ENCODE results near the gene SYNDIG1. TPM values are rescaled to one million over a fixed set of nuclear protein-coding genes. Genes with fewer than 3 reads are reported as not detected.

SYNDIG1 gene
- total RNA-seq, 4 donors from 2014 or later, result 8.3 to 12.4 (median 10.2) TPM

GRCh38 chr20:24547967-24548366 lies 78.5 kb downstream of the SYNDIG1 start:
- Histone ChIP-seq H3K4me1 (no peaks in the 10 kb centered on the region), H3K9me3 (no peaks in the 10 kb centered on the region), H3K36me3 (no peaks in the 10 kb centered on the region), H3K27me3 (no peaks in the 10 kb centered on the region), H3K27ac (no peak overlapping the region), H3K4me3 (replicated peaks in 1 of 3) (no peak overlapping the region)
- no peak for DNase-seq
- intact Hi-C loops (cut with DNase I), result no loop called here
- TF ChIP-seq POLR2A (IDR thresholded peaks at IDR 0.05), result no peak
- no peak for TF ChIP-seq CTCF (IDR thresholded peaks at IDR 0.05)
- WGBS, 2 donors, result 80 to 94% methylated on average over 9 to 10 of the region's 10 CpGs

DNA sequence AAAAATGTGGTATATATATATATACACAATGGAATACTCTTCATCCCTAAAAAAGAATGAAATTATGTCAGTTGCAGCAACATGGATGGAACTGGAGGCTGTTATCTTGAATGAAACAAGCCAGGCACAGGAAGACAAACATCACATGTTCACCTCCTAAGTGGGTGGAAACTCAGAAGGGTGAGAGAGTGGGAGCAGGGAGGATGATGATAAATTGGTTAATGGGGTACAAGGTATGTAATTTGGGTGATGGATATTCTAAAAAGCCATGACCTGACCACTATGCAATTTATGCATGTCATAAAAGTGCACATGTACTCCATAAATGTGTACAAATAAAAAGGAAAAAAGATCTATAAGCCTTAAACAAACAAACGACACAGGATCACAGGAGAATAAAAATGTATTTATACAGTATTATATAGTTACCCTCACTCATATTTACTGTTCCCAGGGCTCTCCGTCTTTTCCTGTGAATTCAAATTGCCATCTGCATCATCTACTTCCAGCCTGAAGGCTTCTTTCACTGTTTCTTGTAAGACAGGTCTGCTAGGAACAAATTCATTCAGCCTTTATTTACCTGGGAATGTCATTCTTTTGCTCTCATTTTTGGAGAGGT lies 89.8 kb downstream of the SYNDIG1 start:
- TF ChIP-seq CTCF (IDR thresholded peaks at IDR 0.05), result no peak
- TF ChIP-seq POLR2A (IDR thresholded peaks at IDR 0.05), result no peak
- no peaks in the 10 kb centered on the region for H3K9me3 ChIP-seq
- no peak for DNase-seq
- no peak overlapping the region for H3K27ac ChIP-seq
- intact Hi-C loops (cut with DNase I), result no loop called here
- H3K4me1 ChIP-seq, result no peaks in the 10 kb centered on the region
- H3K27me3 ChIP-seq, result no peaks in the 10 kb centered on the region
- no peaks in the 10 kb centered on the region for H3K36me3 ChIP-seq
- WGBS, 2 donors, result 80 to 82% methylated on average over 2 of the region's 2 CpGs
- H3K4me3 ChIP-seq (replicated peaks in 1 of 3), result no peak overlapping the region

GRCh38 chr20:24560571-24561491 lies 91.4 kb downstream of the SYNDIG1 start:
- H3K9me3 ChIP-seq, result no peaks in the 10 kb centered on the region
- no peaks in the 10 kb centered on the region for H3K27me3 ChIP-seq
- peaks cover 0 to 9% of the 10 kb centered on the region in 2 donors for H3K4me1 ChIP-seq
- no peak for DNase-seq
- TF ChIP-seq CTCF (IDR thresholded peaks at IDR 0.05), result no peak
- no peak for TF ChIP-seq POLR2A (IDR thresholded peaks at IDR 0.05)
- H3K36me3 ChIP-seq, result no peaks in the 10 kb centered on the region
- no peak overlapping the region for H3K4me3 ChIP-seq (replicated peaks in 1 of 3)
- WGBS, 2 donors, result 81 to 86% methylated on average over 5 of the region's 5 CpGs
- intact Hi-C loops (cut with DNase I), result no loop called here
- H3K27ac ChIP-seq, result no peak overlapping the region

DNA sequence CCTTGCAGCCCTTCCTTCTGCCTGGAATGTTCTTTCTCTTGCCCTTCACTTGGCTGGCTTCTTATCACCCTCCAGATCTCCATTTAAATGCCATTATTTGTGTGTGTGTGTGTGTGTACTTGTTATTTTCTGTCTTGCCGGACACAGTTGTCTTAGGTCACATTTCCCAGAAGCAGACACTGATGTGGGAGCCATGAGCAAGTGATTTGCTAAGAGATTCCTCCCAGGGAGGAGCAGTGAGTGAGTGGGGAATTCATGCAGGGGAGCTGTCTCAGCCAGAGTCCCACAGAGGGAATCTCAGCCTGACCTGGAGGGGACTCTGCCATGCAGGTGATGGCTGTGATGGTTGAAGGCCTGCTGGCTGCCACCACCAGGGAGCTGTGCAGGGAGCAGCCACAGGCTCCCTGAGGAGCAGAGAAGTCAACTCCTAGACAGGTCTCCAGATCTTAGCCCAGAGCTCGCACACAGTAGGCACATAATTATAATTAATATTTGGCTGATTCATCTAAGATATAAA lies 96.5 kb downstream of the SYNDIG1 start:
- TF ChIP-seq POLR2A (IDR thresholded peaks at IDR 0.05) (no peak), CTCF (IDR thresholded peaks at IDR 0.05) (no peak)
- no peaks in the 10 kb centered on the region for H3K27me3 ChIP-seq
- no peak overlapping the region for H3K4me3 ChIP-seq (replicated peaks in 1 of 3)
- WGBS, 2 donors, result 84 to 87% methylated on average over 2 of the region's 2 CpGs
- no peak overlapping the region for H3K27ac ChIP-seq
- H3K9me3 ChIP-seq, result no peaks in the 10 kb centered on the region
- no peak for DNase-seq
- intact Hi-C loops (cut with DNase I), result no loop called here
- no peaks in the 10 kb centered on the region for H3K36me3 ChIP-seq
- H3K4me1 ChIP-seq, result peaks cover 0 to 9% of the 10 kb centered on the region in 2 donors

DNA sequence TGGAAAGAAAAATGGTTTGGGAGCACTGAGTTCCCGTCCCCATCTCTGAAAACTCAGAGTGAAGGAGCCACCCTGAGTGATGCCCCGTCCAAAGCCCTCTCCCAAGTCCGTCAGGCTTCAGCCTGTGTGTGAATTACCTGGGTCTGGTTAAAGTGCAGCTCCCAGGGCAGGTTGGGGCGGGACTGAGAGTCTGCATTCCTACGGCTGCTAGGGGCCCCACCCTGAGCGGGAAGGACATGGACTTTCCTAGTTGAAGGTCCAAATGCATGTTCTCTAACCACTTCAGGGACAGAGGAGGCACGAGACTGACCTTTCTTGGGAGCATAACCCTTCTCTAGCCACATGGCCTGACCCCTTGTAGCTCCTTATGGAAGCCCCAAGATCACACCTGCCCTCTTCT lies 97.2 kb downstream of the SYNDIG1 start:
- H3K4me1 ChIP-seq, result peaks cover 0 to 9% of the 10 kb centered on the region in 2 donors
- TF ChIP-seq POLR2A (IDR thresholded peaks at IDR 0.05) (no peak), CTCF (IDR thresholded peaks at IDR 0.05) (no peak)
- intact Hi-C loops (cut with DNase I), result no loop called here
- no peaks in the 10 kb centered on the region for H3K27me3 ChIP-seq
- no peaks in the 10 kb centered on the region for H3K36me3 ChIP-seq
- DNase-seq, result no peak
- H3K27ac ChIP-seq, result no peak overlapping the region
- WGBS, 2 donors, result 76 to 79% methylated on average over 7 of the region's 7 CpGs
- no peaks in the 10 kb centered on the region for H3K9me3 ChIP-seq
- no peak overlapping the region for H3K4me3 ChIP-seq (replicated peaks in 1 of 3)
